IMR-90 (cell line): ENCODE measurements around the gene OSTN.

Experiments
- CTCF ChIP-seq: conservative IDR thresholded peaks from 2 replicates; pipeline ENCODE4 v1.5.1; 2012; ENCODE audit warnings: mild to moderate bottlenecking, low read depth, low read length, improper control_type of control experiment
- MAFK ChIP-seq: IDR thresholded peaks from 2 replicates; pipeline ENCODE4 v1.6.1; 2012; ENCODE audit warnings: low read depth, low read length, improper control_type of control experiment
- POLR2A ChIP-seq: IDR thresholded peaks from 2 replicates; pipeline ENCODE4 v1.6.1; 2012; ENCODE audit warnings: mild to moderate bottlenecking, low read depth, low read length
- RAD21 ChIP-seq: IDR thresholded peaks from 2 replicates; pipeline ENCODE4 v1.6.1; 2012; ENCODE audit warnings: low read length, improper control_type of control experiment

GRCh38 chr3:191298846-191299245 lies 99.8 kb downstream of the OSTN start:
- TF ChIP-seq CTCF = no peak
- TF ChIP-seq MAFK = no peak
- no peak for TF ChIP-seq RAD21
- TF ChIP-seq POLR2A = no peak
